Skeletal muscle satellite cell (primary cell): ENCODE measurements around the gene TOP3A.
"Not testable (repeated sequence)": the region's sequence is repeated elsewhere in the genome, so short reads cannot be mapped to it uniquely, and the experiment has no call there.

Experiments
- H3K27me3 ChIP-seq: 2 replicates; pipeline ENCODE4 v1.7.0; 2013; ENCODE audit warnings: low read length; ENCODE audit not compliant: control insufficient read depth, insufficient read depth
- H3K36me3 ChIP-seq: 2 replicates; pipeline ENCODE4 v1.7.0; 2013; ENCODE audit warnings: mild to moderate bottlenecking, control low read depth, low read length; ENCODE audit not compliant: insufficient read depth
- H3K4me1 ChIP-seq: 2 replicates; pipeline ENCODE4 v1.7.0; 2013; ENCODE audit warnings: low read length; ENCODE audit not compliant: control insufficient read depth, insufficient read depth
- H3K4me2 ChIP-seq: 2 replicates; pipeline ENCODE4 v1.7.0; 2013; ENCODE audit warnings: mild to moderate bottlenecking, low read length
- H3K4me3 ChIP-seq: 2 replicates; pipeline ENCODE4 v1.7.0; 2013; ENCODE audit warnings: low read length
- H3K9ac ChIP-seq: 2 replicates; pipeline ENCODE4 v1.7.0; 2013; ENCODE audit warnings: mild to moderate bottlenecking, low read depth, low read length, moderate library complexity
- H3K9me3 ChIP-seq: replicated peaks from 2 replicates; pipeline ENCODE4 v1.7.0; 2013; ENCODE audit warnings: mild to moderate bottlenecking, control low read depth, low read length

The TOP3A gene

GRCh38 chr17:18300725-18301480 lies 13.9 kb downstream of the TOP3A start:
- H3K27me3 ChIP-seq: no peaks in the 10 kb centered on the region
- no peak overlapping the region for H3K4me3 ChIP-seq
- no peaks in the 10 kb centered on the region for H3K4me1 ChIP-seq
- no peak overlapping the region for H3K9ac ChIP-seq
- peaks cover 47% of the 10 kb centered on the region for H3K36me3 ChIP-seq
- H3K4me2 ChIP-seq: no peak overlapping the region
- H3K9me3 ChIP-seq: no peaks in the 10 kb centered on the region

- H3K9ac ChIP-seq, H3K4me1 ChIP-seq: not testable (repeated sequence)
- H3K36me3 ChIP-seq: peaks cover 36% of the 10 kb centered on the region
Observed at GRCh38 chr17:18298061-18298460, 16.7 kb downstream of the TOP3A start.

GRCh38 chr17:18291718-18292540 lies 22.9 kb downstream of the TOP3A start:
- H3K27me3 ChIP-seq: no peaks in the 10 kb centered on the region
- no peaks in the 10 kb centered on the region for H3K4me1 ChIP-seq
- no peak overlapping the region for H3K4me2 ChIP-seq
- peaks cover 48% of the 10 kb centered on the region for H3K36me3 ChIP-seq
- no peak overlapping the region for H3K9ac ChIP-seq
- H3K4me3 ChIP-seq: no peak overlapping the region
- H3K9me3 ChIP-seq: no peaks in the 10 kb centered on the region

More at GRCh38 chr17:18298061-18298460, 16.7 kb downstream of the TOP3A start:
- H3K9me3 ChIP-seq, H3K4me2 ChIP-seq, H3K4me3 ChIP-seq, H3K27me3 ChIP-seq: not testable (repeated sequence)

- H3K36me3 ChIP-seq: peaks cover 65% of the 10 kb centered on the region
Observed at GRCh38 chr17:18285296-18285695, 29.5 kb downstream of the TOP3A start.

GRCh38 chr17:18281788-18282187 lies 33.0 kb downstream of the TOP3A start:
- H3K4me1 ChIP-seq: no peaks in the 10 kb centered on the region
- H3K4me3 ChIP-seq: no peak overlapping the region
- H3K9me3 ChIP-seq: no peaks in the 10 kb centered on the region
- no peaks in the 10 kb centered on the region for H3K27me3 ChIP-seq
- H3K4me2 ChIP-seq: no peak overlapping the region
- peaks cover 72% of the 10 kb centered on the region for H3K36me3 ChIP-seq
- H3K9ac ChIP-seq: no peak overlapping the region

More at GRCh38 chr17:18285296-18285695, 29.5 kb downstream of the TOP3A start:
- H3K4me2 ChIP-seq: no peak overlapping the region
- H3K9ac ChIP-seq: no peak overlapping the region
- H3K27me3 ChIP-seq: no peaks in the 10 kb centered on the region
- no peaks in the 10 kb centered on the region for H3K4me1 ChIP-seq
- H3K4me3 ChIP-seq: no peak overlapping the region
- no peaks in the 10 kb centered on the region for H3K9me3 ChIP-seq

- no peak overlapping the region for H3K4me2 ChIP-seq
- H3K36me3 ChIP-seq: peaks cover 78% of the 10 kb centered on the region
- H3K9me3 ChIP-seq: no peaks in the 10 kb centered on the region
- H3K9ac ChIP-seq: no peak overlapping the region
- H3K4me3 ChIP-seq: no peak overlapping the region
- H3K27me3 ChIP-seq: no peaks in the 10 kb centered on the region
- H3K4me1 ChIP-seq: no peaks in the 10 kb centered on the region
Observed at GRCh38 chr17:18280766-18281371, 33.9 kb downstream of the TOP3A start.

GRCh38 chr17:18280249-18280648 lies 34.5 kb downstream of the TOP3A start:
- no peak overlapping the region for H3K4me3 ChIP-seq
- H3K4me1 ChIP-seq: no peaks in the 10 kb centered on the region
- no peak overlapping the region for H3K4me2 ChIP-seq
- peaks cover 73% of the 10 kb centered on the region for H3K36me3 ChIP-seq
- no peaks in the 10 kb centered on the region for H3K27me3 ChIP-seq
- H3K9ac ChIP-seq: no peak overlapping the region
- H3K9me3 ChIP-seq: no peaks in the 10 kb centered on the region

GRCh38 chr17:18278867-18279266 lies 35.9 kb downstream of the TOP3A start:
- no peaks in the 10 kb centered on the region for H3K9me3 ChIP-seq
- no peaks in the 10 kb centered on the region for H3K27me3 ChIP-seq
- H3K9ac ChIP-seq: no peak overlapping the region
- peaks cover 70% of the 10 kb centered on the region for H3K36me3 ChIP-seq
- no peak overlapping the region for H3K4me3 ChIP-seq
- no peak overlapping the region for H3K4me2 ChIP-seq
- H3K4me1 ChIP-seq: no peaks in the 10 kb centered on the region

GRCh38 chr17:18277076-18277475 lies 37.7 kb downstream of the TOP3A start:
- Histone ChIP-seq H3K4me2 (no peak overlapping the region), H3K27me3 (no peaks in the 10 kb centered on the region), H3K4me3 (no peak overlapping the region), H3K36me3 (peaks cover 68% of the 10 kb centered on the region), H3K9ac (no peak overlapping the region), H3K4me1 (no peaks in the 10 kb centered on the region), H3K9me3 (no peaks in the 10 kb centered on the region)

GRCh38 chr17:18270046-18270931 lies 44.5 kb downstream of the TOP3A start:
- H3K36me3 ChIP-seq: peaks cover 29% of the 10 kb centered on the region
- no peaks in the 10 kb centered on the region for H3K27me3 ChIP-seq
- H3K9ac ChIP-seq: no peak overlapping the region

More at GRCh38 chr17:18270046-18270931, 44.5 kb downstream of the TOP3A start:
- Histone ChIP-seq H3K4me2 (no peak overlapping the region), H3K4me1 (peaks cover 4% of the 10 kb centered on the region), H3K9me3 (no peaks in the 10 kb centered on the region), H3K4me3 (no peak overlapping the region)
